Muscle layer of colon (tissue), 2 donors: ENCODE measurements around the gene CHRNA10.

ENCODE experiments used
- H3K27ac ChIP-seq: one replicate; pipeline ENCODE4 v1.7.0; 2013; ENCODE audit warnings: low read depth, mild to moderate bottlenecking, low read length, moderate library complexity
- H3K27me3 ChIP-seq, 2 donors: one replicate each; pipeline ENCODE4 v1.7.0; 2013; ENCODE audit warnings: low read length in 2 of 2, mild to moderate bottlenecking in 2 of 2; ENCODE audit not compliant: insufficient read depth in 2 of 2, control insufficient read depth in 1 of 2
- H3K36me3 ChIP-seq: one replicate; pipeline ENCODE4 v1.7.0; 2013; ENCODE audit warnings: mild to moderate bottlenecking, low read length; ENCODE audit not compliant: insufficient read depth
- H3K4me1 ChIP-seq: one replicate; pipeline ENCODE4 v1.7.0; 2013; ENCODE audit warnings: mild to moderate bottlenecking, low read length; ENCODE audit not compliant: insufficient read depth
- H3K4me3 ChIP-seq, 2 donors: one replicate each; pipeline ENCODE4 v1.7.0; 2013; ENCODE audit warnings: low read length in 2 of 2, low read depth in 1 of 2, mild to moderate bottlenecking in 1 of 2, moderate library complexity in 1 of 2
- H3K9ac ChIP-seq: one replicate; pipeline ENCODE4 v1.7.0; 2013; ENCODE audit warnings: low read length
- H3K9me3 ChIP-seq: one replicate; pipeline ENCODE4 v1.7.0; 2013; ENCODE audit warnings: mild to moderate bottlenecking, low read length
- donor health status: abdominal sarcoma.
- donor health status: Adenocarcinoma of cecum.

CHRNA10 gene

DNA sequence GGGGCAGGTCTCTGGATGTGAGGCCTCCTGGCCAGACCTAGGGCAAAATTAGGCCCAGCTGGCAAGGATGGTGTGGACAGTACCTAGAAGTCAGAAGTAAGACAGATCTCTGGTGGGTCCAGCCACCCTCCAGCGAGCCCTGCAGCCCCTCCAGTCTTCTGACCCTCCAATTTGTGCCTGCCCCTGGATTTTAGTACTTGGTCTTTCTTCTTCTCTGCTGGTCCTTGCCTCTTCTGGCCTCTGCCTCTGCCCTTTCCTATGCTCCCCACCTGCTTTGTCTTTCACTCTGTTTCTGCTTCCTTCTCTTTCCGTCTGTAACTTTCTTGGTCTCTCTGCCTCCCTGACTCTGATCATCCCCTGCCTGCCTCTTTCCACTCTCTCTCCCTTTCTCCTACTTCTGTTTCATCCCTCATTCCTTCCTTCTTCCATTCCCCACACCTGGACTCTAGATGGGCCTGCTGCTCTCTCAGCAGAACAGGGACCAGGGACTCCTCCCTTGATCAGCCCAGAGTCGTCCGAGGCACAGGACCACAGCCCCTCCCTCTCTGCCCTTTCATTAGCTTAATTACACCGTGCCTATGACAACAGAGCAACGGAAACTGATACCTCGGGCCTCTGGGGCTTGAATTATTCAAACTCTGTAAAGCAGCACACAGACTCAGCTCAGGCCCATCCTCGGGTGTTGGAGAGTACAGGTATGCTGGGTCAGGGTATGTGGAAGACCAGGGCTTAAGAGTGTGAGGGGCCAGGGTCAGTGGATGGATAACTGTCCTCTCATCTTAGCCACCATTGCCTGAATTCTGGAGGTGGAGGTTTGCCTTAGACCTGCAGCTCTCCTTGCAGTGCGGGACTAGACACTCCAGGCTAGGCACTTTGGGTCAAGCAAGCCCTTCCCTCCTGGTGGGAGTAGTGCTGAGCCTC, at the start of gene CHRNA10:
TSS of gene CHRNA10 (minus strand) at position 51 of the 921 bp plus-strand sequence. CDS start 72 bp downstream, outside the sequence.
- peaks cover 45% of the 10 kb centered on the region for H3K36me3 ChIP-seq
- no peak within 1 kb of the TSS for H3K4me3 ChIP-seq
- no peaks in the 10 kb centered on the region for H3K27me3 ChIP-seq
- no peaks in the 10 kb centered on the region for H3K4me1 ChIP-seq
- no peak within 1 kb of the TSS for H3K9ac ChIP-seq
- no peaks in the 10 kb centered on the region for H3K9me3 ChIP-seq
- no peak within 1 kb of the TSS for H3K27ac ChIP-seq

GRCh38 chr11:3712274-3712673, 41.1 kb upstream of the CHRNA10 start:
- peaks cover 56% of the 10 kb centered on the region for H3K36me3 ChIP-seq
- no peak overlapping the region for H3K27ac ChIP-seq
- no peak overlapping the region for H3K4me3 ChIP-seq
- no peak overlapping the region for H3K9ac ChIP-seq
- no peaks in the 10 kb centered on the region for H3K4me1 ChIP-seq
- no peaks in the 10 kb centered on the region for H3K27me3 ChIP-seq
- no peaks in the 10 kb centered on the region for H3K9me3 ChIP-seq

DNA sequence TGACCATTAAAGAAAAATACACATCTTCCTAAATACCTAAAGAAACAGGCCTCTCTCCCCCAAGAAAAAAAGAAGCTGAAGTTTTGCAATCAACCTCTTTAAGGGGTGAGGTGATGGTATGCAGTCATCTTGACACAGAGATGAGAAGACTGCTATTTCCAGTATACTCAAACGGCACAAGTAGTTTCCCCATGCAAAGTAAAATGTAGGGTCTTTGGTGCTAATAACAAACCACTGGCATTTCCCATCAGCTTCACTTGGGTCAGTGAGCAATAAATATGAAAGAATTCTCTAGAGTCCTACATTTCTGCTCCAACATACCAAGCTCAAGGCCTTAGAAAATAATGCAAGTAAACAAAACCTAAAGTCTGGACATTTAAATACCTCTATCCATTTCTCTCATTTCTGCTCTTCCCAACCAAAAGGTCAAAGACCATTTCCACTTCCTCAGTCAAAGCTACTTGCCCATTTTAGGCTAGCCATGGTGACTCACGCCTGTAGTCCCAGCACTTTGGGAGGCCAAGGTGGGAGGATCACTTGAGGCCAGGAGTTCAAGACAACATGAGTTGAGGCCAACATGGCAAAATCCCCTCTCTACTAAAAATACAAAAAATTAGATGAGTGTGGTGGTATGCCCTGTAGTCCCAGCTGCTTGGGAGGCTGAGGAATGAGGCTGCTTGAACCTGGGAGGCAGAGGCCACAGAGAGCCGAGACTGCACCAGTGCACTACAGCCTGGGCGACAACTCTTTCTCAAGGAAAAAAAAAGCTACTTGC, 39.5 kb upstream of the CHRNA10 start:
- no peak overlapping the region for H3K9ac ChIP-seq
- no peaks in the 10 kb centered on the region for H3K4me1 ChIP-seq
- H3K4me3 ChIP-seq, result no peak overlapping the region
- no peak overlapping the region for H3K27ac ChIP-seq
- H3K27me3 ChIP-seq, result no peaks in the 10 kb centered on the region
- H3K36me3 ChIP-seq, result peaks cover 48% of the 10 kb centered on the region
- H3K9me3 ChIP-seq, result no peaks in the 10 kb centered on the region

- Histone ChIP-seq H3K9me3 (no peaks in the 10 kb centered on the region), H3K36me3 (peaks cover 52% of the 10 kb centered on the region), H3K9ac (no peak overlapping the region), H3K27ac (no peak overlapping the region), H3K27me3 (no peaks in the 10 kb centered on the region), H3K4me1 (no peaks in the 10 kb centered on the region), H3K4me3 (no peak overlapping the region)
Measured at GRCh38 chr11:3709977-3710376, 38.8 kb upstream of the CHRNA10 start.

DNA sequence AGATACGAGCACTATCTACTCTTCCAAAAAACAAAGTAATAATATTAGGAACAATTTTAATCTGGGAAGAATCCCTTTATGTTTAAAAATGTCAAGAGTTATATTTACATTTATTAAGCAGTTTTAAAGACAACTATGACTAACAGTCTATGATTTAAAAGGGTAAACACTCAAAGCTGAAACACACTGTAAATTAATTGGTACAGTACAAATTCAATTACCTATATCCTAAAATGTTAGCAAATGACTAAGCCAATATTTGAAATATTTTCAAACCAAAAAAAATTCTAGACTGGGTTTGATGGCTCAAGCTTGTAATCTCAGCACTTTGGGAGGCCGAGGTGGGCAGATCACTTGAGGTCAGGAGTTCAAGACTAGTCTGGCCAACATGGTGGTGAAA, 36.0 kb upstream of the CHRNA10 start:
- H3K4me3 ChIP-seq, result no peak overlapping the region
- no peaks in the 10 kb centered on the region for H3K27me3 ChIP-seq
- peaks cover 56% of the 10 kb centered on the region for H3K36me3 ChIP-seq
- H3K9ac ChIP-seq, result no peak overlapping the region
- H3K27ac ChIP-seq, result no peak overlapping the region
- H3K4me1 ChIP-seq, result no peaks in the 10 kb centered on the region
- no peaks in the 10 kb centered on the region for H3K9me3 ChIP-seq

DNA sequence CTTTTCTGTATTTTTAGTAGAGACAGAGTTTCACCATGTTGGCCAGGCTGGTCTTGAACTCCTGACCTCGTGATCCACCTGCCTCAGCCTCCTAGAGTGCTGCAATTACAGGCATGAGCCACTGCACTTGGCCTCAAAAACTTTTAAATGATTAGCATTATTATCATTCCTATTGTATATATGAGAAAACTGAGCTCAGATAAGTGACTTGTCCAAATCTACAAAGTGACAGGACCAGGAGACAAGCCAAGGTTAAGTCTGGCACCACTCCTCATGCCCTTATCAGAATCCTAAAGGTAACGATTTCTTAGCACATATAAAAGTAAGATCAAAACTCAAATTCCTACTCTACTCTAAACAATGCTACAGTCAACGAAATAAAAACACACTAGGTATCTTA, 32.2 kb upstream of the CHRNA10 start:
- peaks cover 49% of the 10 kb centered on the region for H3K36me3 ChIP-seq
- no peaks in the 10 kb centered on the region for H3K27me3 ChIP-seq
- H3K9me3 ChIP-seq, result no peaks in the 10 kb centered on the region
- no peak overlapping the region for H3K4me3 ChIP-seq
- H3K27ac ChIP-seq, result no peak overlapping the region
- no peak overlapping the region for H3K9ac ChIP-seq
- no peaks in the 10 kb centered on the region for H3K4me1 ChIP-seq

DNA sequence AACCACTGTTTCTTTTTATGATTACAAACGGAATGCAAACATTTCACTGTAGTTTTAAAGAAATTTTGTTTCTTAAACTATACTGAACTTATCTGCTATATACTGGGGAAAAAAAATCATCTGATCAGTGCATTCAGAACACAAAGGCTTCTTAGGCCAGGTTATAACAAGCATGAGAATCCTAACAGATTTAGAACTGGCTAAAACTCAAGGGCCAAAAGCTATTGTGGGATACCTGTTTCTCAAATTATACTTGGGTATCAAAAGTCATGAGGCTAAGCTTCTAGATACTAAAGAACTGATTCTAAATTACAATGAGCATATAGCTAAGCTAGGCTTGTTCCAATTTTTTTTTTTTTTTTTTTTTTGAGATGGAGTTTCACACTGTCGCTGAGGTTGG, 29.7 kb upstream of the CHRNA10 start:
- Histone ChIP-seq H3K27ac (no peak overlapping the region), H3K36me3 (peaks cover 58% of the 10 kb centered on the region), H3K27me3 (no peaks in the 10 kb centered on the region), H3K9ac (no peak overlapping the region), H3K9me3 (no peaks in the 10 kb centered on the region), H3K4me1 (no peaks in the 10 kb centered on the region), H3K4me3 (no peak overlapping the region)

DNA sequence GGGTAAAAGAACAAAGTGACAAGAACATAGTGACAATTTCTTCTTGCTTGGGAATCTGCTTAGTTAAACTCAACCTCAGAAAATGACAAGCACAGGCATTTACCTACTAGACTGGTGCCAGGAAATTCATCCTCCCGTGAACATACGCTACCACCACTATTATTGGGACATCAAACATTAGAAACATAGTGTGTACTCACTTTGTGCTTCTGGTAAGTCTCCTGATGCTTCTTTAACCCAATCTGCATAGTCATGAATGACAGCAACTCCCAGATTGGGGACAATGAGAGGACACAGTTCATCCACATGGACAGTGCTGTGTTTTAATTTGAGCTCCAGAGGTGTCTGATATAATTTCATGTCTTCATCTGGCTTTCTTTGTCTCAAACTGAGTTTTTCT, 29.2 kb upstream of the CHRNA10 start:
- peaks cover 59% of the 10 kb centered on the region for H3K36me3 ChIP-seq
- no peaks in the 10 kb centered on the region for H3K9me3 ChIP-seq
- no peak overlapping the region for H3K9ac ChIP-seq
- H3K4me1 ChIP-seq, result no peaks in the 10 kb centered on the region
- H3K27me3 ChIP-seq, result no peaks in the 10 kb centered on the region
- no peak overlapping the region for H3K4me3 ChIP-seq
- H3K27ac ChIP-seq, result no peak overlapping the region

DNA sequence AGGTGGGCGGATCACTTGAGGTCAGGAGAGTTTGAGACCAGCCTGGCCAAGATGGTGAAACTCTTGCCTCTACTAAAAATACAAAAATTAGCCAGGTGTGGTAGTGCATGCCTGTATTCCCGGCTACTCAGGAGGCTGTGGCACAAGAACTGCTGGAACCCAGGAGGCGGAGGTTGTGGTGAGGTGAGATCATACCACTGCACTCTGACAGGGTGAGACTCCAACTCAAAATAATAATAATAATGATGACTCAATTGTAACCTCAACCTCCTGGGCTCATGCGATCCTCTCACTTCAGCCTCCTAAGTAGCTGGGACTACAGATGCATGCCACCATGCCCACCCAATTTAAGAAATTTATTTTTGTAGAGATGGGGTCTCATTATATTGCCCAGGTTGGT, 15.6 kb upstream of the CHRNA10 start:
- Histone ChIP-seq H3K36me3 (peaks cover 55% of the 10 kb centered on the region), H3K4me1 (no peaks in the 10 kb centered on the region), H3K4me3 (no peak overlapping the region), H3K9me3 (no peaks in the 10 kb centered on the region), H3K9ac (no peak overlapping the region), H3K27me3 (no peaks in the 10 kb centered on the region), H3K27ac (no peak overlapping the region)

- H3K36me3 ChIP-seq, result peaks cover 55% of the 10 kb centered on the region
- H3K9me3 ChIP-seq, result no peaks in the 10 kb centered on the region
- H3K4me3 ChIP-seq, result no peak overlapping the region
- H3K9ac ChIP-seq, result no peak overlapping the region
- no peaks in the 10 kb centered on the region for H3K27me3 ChIP-seq
- no peak overlapping the region for H3K27ac ChIP-seq
- no peaks in the 10 kb centered on the region for H3K4me1 ChIP-seq
Measured at GRCh38 chr11:3685923-3686322, 14.7 kb upstream of the CHRNA10 start.

DNA sequence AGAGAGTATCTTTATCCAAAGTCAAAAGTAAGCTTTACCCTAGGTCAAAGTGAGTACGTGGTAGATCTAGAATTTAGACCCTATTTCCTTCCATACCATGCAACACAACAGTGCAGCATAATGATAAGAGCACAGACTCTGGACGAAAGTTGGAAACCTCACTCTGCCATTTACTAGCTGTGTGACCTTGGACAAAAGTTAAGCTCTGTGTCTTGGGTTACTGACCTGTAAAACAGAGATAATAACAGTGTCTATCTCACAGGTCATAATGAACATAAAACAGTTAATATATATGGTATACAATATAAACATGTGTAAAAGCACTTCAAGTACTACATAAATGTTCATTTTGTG, 13.6 kb upstream of the CHRNA10 start:
- Histone ChIP-seq H3K36me3 (peaks cover 60% of the 10 kb centered on the region), H3K9ac (no peak overlapping the region), H3K4me1 (no peaks in the 10 kb centered on the region), H3K4me3 (no peak overlapping the region), H3K27ac (no peak overlapping the region), H3K27me3 (no peaks in the 10 kb centered on the region), H3K9me3 (no peaks in the 10 kb centered on the region)
